Stimulated activated naive CD8-positive, alpha-beta T cell treated with anti-CD3 and anti-CD28 coated beads, Interleukin-15, Interleukin-2, amounts not matched to agents 100 U/mL and 50 U/mL, for 24 hours (primary cell): ENCODE results near the gene PLPPR4.
A peak's percentile ranks its signal among the peaks of the same experiment; 100 is the strongest.
"Not testable (repeated sequence)": the region's sequence is repeated elsewhere in the genome, so short reads cannot be mapped to it uniquely, and the experiment has no call there.

ENCODE experiments used
- ATAC-seq: fragments of 150-1000 bp; cut with Tn5 transposase; one replicate; pipeline ENCODE4 v1.10.0; 2021
- DNase-seq: peaks from one replicate; pipeline ENCODE4 v3.0.0; 2021

The PLPPR4 gene

GRCh38 chr1:99264201-99265021 lies at the start of gene PLPPR4:
Gene PLPPR4 (plus strand): TSS chr1:99264492. CDS start chr1:99264594, 102 bp downstream.
- DNase-seq (peak; percentile 9), ATAC-seq (peak; percentile 43)

GRCh38 chr1:99216956-99217355 lies 47.3 kb upstream of the PLPPR4 start:
- ATAC-seq (no peak), DNase-seq (no peak)

GRCh38 chr1:99217599-99217998 lies 46.7 kb upstream of the PLPPR4 start:
- DNase-seq: no peak
- no peak for ATAC-seq

GRCh38 chr1:99218572-99218971 lies 45.7 kb upstream of the PLPPR4 start:
- DNase-seq (no peak), ATAC-seq (no peak)

GRCh38 chr1:99218999-99219398 lies 45.3 kb upstream of the PLPPR4 start:
- ATAC-seq: no peak
- DNase-seq: no peak

- ATAC-seq (no peak), DNase-seq (no peak)
These were observed 37.0 kb upstream of the PLPPR4 start for GRCh38 chr1:99227056-99227897.

- no peak for ATAC-seq
These were observed 36.1 kb upstream of the PLPPR4 start for GRCh38 chr1:99228153-99228552.

GRCh38 chr1:99229122-99229521 lies 35.2 kb upstream of the PLPPR4 start:
- DNase-seq (no peak), ATAC-seq (no peak)

More at GRCh38 chr1:99228153-99228552, 36.1 kb upstream of the PLPPR4 start:
- DNase-seq: no peak

GRCh38 chr1:99230695-99231094 lies 33.6 kb upstream of the PLPPR4 start:
- no peak for ATAC-seq

GRCh38 chr1:99232172-99232571 lies 32.1 kb upstream of the PLPPR4 start:
- DNase-seq (no peak), ATAC-seq (no peak)

More at GRCh38 chr1:99230695-99231094, 33.6 kb upstream of the PLPPR4 start:
- no peak for DNase-seq

- DNase-seq (no peak), ATAC-seq (no peak)
These were observed 30.8 kb upstream of the PLPPR4 start for GRCh38 chr1:99233446-99233845.

GRCh38 chr1:99236756-99237155 lies 27.5 kb upstream of the PLPPR4 start:
- DNase-seq: no peak
- no peak for ATAC-seq

- no peak for ATAC-seq
- DNase-seq: no peak
These were observed 24.6 kb upstream of the PLPPR4 start for GRCh38 chr1:99239690-99240089.

GRCh38 chr1:99240621-99241020 lies 23.7 kb upstream of the PLPPR4 start:
- DNase-seq (no peak), ATAC-seq (no peak)

GRCh38 chr1:99246152-99246551 lies 18.1 kb upstream of the PLPPR4 start:
- ATAC-seq: no peak

GRCh38 chr1:99247199-99247598 lies 17.1 kb upstream of the PLPPR4 start:
- DNase-seq: no peak
- no peak for ATAC-seq

More at GRCh38 chr1:99246152-99246551, 18.1 kb upstream of the PLPPR4 start:
- no peak for DNase-seq

GRCh38 chr1:99250728-99251127 lies 13.6 kb upstream of the PLPPR4 start:
- ATAC-seq (no peak), DNase-seq (no peak)

- DNase-seq (no peak), ATAC-seq (no peak)
These were observed 13.0 kb upstream of the PLPPR4 start for GRCh38 chr1:99251308-99251707.

GRCh38 chr1:99252630-99253029 lies 11.7 kb upstream of the PLPPR4 start:
- DNase-seq (no peak), ATAC-seq (no peak)

GRCh38 chr1:99260402-99260801 lies 3.9 kb upstream of the PLPPR4 start:
- not testable (repeated sequence) for ATAC-seq, DNase-seq

- no peak for ATAC-seq
- DNase-seq: no peak
These were observed 832 bp downstream of the PLPPR4 start for GRCh38 chr1:99265124-99265523.

GRCh38 chr1:99266726-99267125 lies 2.4 kb downstream of the PLPPR4 start:
- ATAC-seq (no peak), DNase-seq (no peak)

- no peak for ATAC-seq
- DNase-seq: no peak
These were observed 3.7 kb downstream of the PLPPR4 start for GRCh38 chr1:99268021-99268420.
